HPDE6-E6E7 (cell line): ENCODE data around the gene FOXP1.

ENCODE experiments used
- DNase-seq: peaks from one replicate; pipeline ENCODE4 v3.0.0; 2011; ENCODE audit warnings: missing footprints; ENCODE audit errors: extremely low spot score

Gene FOXP1

DNA sequence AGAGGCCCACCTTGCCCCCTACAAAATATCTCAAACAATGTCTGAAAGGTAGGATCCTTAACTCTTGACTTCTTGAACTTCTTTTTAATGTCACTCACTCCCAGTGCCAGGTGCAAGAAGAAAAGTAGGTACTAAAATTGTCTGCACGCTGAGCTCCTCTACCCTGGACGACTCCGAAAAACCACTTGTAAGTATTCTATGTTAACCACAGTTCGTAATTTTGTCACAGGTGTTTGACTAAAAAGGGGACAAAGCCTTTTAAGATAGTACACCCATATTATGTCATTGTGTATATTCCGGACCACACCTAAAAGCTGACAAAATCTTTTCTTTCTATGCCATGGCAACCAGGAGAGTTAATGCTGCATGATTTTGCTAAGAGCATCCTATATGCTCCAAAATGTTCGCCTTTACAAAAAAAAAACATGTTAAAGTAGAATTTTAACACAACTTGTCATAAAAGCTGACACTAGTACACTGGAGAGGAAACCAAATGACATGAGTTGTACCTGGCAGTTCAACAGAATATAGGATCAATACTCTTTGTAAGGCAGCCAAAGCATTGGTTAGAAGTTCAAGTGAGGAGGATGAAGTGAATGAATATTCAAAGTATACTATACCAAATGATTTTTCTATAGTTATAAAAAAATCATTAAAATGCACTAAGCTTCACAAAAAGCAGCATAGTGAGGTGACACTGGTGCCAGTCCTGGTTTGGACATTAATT, 210.5 kb downstream of the FOXP1 start:
- DNase-seq = no peak

DNA sequence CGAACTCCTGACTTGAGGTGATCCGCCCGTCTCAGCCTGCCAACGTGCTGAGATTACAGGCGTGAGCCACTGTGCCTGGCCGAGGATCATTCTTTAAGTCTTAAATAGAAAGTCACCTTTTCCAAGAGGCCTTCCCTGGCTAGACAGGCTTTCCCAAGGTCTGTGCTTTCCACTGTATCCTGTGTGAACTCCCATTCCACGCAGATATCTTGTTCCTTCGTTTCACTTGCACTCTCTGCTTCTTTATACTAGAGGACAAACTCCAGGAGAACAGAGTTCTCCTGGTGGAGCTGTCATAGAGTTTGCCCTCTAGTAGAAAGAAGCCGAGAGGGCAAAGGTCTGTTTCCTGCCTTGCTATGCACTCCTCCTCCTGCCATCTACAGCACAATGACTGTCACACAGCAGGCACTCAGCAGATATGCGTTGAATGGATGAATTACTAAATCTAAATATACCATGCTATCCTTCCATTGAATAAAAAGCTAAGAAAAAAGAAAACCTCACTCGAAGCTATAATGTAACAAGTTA, 211.2 kb downstream of the FOXP1 start:
- DNase-seq = no peak

DNA sequence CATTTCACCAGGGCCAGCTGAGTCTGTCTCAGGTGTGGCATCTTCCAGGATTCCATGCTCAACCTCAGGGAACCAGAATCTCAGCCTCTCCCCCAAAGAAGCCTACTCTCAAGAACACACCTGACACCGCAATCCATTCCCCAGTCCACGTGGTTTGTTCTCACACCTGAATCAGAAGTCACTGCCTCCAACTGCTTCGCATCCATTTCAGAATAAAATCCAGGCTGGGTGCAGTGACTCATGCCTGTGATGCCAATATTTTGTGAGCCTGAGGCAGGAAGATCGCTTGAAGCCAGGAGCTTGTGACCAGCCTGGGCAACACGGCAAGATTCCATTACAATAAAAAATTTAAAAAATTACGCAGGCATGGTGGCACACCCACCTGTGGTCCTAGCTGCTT, 212.2 kb downstream of the FOXP1 start:
- DNase-seq = no peak

DNA sequence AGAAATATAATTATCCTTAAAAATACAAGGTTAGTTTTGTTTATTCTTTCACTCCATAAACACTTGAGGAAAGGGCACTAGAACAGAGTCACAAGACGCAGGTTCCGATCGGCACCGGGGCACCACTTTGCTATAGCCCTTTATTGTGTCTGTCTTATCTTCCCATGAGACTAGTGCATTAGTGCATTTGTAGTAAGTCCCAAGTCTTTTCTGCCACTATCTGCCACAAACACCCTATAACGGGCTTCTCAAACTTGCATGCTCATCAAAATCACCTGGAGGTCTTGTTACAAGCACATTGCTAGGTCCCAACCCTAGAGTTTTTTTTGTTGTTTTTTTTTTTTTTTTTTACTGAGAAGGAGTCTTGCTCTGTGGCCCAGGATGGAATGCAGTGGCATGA, 213.1 kb downstream of the FOXP1 start:
- no peak for DNase-seq

DNA sequence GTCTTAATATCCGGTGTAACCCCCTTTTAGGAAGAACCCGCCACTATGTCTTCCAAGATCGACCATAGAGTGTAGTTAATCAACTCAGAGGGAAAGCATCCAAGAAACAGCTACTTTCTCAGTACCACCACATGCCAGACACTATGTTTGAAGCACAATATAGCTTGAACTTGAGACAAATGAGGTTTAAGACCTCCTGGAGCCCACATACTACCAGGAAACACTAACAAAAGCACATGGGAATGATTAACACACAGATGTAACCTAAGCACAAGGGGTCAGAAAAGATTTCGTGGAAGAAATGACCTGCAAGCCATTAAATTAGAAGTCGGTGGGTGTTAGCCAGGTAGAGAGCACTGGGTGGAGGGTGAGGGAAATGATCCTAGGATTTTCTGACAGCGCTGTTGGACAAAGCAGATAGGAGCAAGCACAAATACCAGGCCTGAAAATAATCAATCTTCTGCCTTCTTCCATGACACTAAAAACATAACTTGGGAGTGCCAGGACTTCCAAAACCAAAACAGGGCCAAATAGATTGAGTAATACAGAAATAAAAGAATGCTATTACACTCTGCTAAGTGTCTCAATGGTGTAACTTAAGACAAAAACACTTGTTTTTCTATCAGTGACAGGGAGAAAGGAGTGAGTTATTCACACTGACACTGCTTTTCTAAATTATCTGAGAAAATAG, 213.7 kb downstream of the FOXP1 start:
- no peak for DNase-seq

DNA sequence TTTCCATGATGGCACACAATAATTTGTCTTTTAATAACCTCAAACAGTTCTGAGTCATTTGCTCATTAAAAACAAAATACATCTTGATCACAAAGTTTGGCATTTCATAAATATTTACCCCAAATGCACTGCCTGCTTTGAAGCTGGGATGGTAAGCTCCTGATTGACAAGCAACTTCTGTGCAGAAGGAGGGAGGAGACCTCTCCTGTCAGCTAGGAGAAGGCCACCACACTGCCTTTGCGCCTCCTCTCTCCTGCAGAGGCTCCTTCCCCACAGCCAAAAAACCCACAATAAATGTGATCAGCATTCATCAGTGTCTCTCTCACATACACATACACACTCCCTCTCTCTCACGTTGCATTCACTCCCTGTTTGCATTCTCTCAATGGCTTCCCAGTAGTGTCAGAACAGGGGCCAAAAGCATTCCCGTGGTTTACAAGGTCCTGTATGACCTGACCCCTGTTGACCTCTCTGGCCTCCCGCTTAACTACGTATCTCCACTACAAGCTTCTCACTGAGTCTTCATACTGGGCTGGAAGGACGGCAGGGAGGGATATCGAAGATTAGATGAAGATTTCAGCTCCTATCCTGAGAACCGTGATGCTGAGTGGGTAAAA, 216.4 kb downstream of the FOXP1 start:
- DNase-seq = no peak

DNA sequence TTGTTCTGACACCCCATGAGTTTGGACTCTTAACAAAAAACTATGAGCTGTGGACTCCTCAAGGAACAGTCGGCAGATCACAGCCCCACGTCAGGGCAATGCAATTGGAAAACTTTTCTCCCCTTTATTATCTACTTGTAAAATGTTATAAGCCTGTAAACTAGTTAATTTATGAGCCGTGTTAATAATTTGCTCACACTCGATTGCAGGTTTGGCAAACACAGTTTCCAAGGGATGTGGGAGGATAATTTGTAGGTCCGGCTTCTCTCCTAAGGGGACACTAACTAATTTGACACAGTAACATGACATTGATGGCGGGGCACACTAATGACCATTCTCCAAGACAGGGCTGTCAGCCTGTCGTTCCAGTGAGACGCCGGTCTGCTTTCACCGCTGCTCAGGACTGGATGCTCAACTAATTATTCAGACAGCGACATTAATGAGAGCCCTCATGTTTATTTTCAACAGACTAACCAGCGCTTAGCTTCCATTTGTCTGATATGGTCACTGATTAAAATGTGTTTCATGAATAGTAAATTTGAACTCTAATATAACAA, 222.1 kb downstream of the FOXP1 start:
- no peak for DNase-seq

DNA sequence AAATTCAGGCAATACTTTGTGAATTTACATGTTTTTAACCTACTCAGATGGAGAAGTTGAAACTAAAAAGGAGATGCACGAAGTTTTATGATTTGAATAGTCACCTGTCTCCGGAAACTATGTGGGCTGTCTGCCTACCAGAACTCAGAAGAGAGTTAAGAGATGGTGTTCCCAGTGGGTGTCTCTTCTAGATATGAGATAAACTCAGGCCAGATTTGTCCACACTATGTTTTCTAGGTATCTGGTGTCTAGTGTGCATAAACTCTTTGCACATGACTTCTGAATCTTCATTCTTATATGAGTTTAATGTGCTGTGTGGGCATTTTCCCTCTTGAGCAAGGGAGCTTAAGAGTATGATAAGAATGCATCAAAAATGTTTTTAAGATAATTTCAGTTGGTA, 222.8 kb downstream of the FOXP1 start:
- no peak for DNase-seq

DNA sequence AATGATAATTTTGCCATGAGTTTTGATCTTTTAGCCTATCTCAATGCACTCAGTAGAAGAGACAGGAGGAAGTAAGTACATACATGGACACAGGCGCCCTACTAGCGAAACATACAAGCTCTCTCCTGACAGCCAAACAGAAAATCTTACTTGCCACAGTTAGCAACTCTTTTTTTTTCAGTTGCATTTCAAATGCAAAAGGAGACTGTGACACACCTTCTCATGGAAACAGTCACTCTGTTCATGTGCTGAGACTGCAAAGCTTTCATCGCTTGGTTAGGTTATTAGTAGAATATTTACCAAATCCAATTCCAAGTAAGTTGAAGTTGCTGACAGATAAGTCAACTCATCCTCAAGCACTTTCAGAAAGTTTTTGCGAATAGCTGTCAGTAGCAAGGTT, 223.3 kb downstream of the FOXP1 start:
- no peak for DNase-seq

DNA sequence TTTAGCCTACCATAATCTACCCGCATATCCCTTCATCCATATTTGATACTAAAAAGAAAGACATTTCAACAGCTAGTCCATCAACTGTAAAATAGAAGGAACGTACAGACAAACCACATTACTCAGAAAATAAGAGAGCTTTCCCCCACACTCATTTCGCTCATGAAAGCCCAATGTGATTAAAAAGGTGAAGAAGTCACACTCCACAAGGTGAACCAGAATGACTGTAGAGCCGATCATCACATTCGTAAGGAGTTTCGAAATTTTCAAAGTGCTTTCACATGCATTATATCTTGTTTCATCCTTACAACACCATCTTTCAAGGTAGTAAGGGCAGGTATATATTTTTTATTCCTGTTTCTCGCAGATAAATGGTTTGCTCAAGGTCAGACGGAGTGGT, 225.3 kb downstream of the FOXP1 start:
- no peak for DNase-seq

DNA sequence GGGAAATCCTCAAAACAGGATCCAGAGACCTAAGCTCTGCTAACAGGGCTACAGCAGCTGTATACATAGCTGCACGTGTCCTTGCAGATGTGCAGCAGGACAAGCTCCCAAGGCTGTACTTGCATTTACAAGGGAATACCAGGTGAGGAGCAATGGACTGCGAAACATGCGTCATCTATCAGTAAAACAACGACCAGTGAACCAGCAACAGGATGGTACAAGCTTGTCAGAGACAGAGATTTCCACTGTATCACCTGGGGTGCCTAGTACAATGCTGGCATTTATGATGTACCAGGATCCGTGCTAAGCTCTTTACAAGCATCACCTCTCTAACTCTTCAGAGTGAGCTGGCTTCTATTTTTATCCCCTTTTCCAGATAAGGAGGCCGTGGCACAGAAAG, 227.3 kb downstream of the FOXP1 start:
- no peak for DNase-seq

DNA sequence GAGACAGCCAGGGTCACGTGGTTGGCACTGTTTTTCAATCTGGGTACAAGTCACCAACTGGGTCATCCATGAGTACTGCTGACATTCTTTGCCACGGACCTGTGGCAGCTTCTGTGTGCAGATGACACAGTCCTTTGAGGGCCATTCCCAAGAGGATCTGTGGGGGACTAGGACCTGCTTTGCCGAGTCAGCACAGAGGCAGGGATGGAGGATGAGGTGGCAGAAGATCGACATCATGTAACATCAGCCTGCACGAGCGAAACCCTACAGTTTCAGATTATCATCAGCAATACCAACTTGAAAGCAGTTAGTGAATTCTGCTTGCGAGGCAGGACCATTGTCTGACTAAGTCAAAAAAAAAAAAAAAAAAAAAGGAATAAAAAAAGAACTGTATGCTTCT, 227.7 kb downstream of the FOXP1 start:
- DNase-seq = no peak

DNA sequence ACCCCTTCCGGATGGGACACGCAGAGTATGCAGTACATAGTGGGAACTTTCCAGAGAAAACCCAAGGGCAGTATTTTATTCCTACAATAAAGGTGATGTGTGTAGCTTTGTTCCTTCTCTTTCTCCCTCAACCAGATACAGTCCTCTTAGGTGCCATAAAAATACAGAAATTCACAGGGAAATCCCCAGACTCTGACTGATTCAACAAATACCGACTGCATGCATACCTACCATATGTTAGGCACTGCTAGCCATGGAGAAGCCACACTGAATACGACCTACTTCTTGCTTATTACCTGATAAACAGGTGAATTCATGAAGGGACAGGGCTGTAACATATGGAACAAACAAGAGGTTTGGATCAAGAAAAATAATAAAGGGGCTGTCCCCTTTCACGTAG, 228.5 kb downstream of the FOXP1 start:
- no peak for DNase-seq

DNA sequence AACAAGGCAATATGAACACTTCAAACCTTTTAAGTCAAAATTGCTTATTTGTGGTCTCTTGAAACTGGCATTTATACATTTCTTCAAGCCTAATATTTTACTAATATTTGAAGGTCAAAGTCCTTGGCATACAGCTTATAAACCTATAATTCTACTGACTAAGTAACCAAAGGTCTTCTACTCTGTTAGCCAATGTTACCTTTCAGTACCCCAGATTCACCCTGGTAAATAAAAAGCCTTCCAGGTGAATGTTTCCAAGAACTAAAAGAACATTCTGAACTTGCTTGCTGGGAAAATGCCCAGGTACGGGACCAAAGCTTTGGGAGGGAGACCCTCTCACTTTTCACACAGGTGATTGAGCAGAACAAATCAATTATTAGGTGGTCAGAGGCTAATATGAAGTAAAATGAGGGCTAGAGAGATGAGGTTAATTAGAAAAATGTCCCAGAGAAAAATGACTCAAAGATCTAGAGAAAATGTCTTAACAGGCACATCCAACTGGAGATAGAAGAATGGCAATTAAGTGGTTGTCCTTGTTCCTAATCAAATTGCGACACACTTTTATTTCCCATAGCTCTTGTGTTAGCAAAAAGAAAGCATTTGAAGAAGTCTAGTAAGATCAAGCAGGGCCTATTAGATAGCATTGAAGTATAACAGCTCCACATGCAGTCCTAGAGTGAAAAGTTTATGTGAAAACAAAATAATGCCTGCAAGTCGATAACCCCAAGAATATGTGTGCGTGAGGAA, 232.0 kb downstream of the FOXP1 start:
- DNase-seq = no peak

DNA sequence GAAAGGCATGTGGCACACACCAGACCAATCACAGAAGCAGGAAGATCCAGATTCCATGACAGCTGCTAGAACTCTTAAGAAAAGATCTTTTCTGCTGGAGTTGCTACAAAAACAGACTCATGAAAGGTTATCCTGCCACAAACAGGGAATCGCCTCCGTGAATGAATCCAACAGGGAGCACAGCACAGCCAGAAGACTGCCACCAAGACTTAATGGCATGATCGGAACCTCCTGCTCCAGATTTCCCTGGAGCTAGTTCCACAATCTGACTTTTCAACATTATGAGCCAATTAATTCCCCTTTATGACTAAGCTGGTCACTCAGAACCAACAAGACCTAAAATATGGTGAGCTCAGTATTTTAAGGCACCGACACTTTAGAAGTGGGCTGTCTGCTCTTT, 232.5 kb downstream of the FOXP1 start:
- no peak for DNase-seq

DNA sequence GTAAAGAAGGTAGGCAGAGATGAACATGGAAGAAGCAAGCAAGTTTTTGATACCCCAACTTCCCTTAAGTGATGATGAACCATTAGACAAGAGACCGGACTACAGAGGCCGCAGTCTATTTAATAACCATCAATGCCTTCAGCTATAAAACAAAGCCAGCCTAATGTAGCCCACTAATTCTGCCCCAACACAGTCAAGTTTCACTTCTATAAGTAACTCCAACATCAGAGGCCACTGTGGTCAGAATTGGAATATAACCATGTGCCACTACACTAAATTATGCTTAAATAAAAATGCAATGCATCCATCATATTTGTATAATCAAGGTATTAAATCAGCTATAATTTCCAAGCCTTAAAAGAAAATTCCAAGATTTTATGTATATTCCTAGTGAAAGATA, 234.7 kb downstream of the FOXP1 start:
- DNase-seq = no peak

DNA sequence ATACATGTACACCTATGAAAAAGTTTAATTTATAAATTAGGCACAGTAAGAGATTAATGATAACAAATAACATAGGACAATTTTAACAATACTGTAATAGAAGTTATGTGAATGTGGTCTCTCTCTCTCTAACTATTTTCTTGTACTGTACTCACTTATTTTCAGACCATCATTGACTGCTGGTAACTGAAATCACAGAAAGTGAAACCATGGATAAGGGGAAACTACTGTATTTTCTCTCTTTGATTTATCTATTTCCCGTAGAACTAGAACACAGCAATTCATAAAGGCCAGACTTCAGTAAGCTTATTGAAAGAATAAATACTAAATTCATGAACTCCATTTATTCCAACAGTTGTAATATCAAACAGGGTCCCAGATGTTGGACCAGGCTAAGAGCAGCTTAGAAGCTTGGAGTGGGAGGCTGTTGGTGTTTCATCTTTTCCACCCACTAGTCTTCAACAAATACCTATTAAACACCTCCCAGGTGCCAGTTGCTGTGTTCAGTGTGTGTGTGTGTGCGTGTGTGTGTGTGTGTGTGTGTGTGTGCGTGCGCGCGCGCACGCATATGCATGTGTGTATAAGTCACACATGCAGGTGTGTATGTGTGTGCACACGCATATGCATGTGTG, 235.4 kb downstream of the FOXP1 start:
- DNase-seq = no peak

DNA sequence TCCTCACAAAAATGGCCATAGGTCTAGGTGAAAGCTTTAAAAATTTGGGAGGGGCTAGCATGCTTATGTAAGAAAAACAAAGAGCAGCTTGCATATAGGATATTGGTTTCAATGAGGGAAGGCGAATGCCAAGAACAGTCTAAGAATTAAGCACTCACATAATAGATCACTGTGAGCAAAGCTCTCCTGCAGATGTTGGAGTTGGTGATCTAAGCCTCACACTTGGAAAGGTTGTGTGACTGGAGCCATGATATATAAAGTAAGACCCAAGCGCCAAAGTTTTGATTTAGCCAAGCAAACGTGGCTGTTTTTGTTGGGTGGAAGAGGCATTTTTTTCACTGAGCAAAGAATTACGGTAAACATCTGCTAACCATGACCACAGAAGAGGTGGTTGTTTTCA, 237.5 kb downstream of the FOXP1 start:
- no peak for DNase-seq

DNA sequence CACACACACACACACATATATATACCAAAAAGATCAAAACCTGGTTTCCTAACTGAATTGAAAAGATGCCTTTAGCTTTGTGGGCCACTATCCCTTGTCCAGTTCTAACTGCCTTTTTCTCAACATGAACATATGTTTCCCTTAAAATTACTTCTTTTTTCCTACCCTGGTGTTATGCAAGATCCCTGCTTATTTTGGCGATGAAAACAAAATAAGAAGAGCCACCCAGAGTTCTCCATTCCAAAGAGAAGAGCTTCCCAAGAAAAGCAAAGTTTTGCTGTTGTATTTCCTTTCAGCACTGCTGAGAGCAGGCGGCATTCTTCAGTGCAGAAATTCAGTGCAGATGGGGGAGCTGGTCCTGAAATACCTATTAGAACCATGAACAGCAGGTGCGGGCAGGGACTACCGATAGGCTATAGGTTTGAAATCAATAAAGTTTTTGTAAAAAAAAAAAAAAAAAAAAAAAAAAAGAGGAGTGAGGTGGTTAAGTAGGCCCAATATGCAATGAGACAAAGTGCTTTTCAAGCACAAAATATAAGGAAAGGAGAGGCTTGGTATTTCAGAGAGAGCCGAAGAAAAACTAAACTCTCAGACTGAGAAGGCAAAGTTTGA, 238.0 kb downstream of the FOXP1 start:
- no peak for DNase-seq

DNA sequence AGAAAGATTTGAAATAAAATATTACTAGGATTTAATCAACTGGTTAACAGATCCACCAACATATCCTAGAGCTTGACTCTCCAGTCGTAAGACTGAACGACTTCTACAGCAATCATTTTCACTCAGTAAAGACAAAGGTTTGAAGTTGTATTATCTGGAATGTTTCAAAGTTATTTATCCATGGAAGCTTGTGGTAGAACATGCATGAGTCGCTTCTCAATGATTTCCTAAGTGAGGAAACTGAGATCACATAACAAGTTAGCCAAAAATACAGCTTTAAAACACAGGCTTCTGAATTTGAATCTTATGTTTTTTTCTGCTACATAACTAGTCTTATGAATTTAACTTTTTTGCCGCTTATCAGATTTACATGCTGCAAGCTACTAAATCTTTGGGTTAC, 241.8 kb downstream of the FOXP1 start:
- no peak for DNase-seq

DNA sequence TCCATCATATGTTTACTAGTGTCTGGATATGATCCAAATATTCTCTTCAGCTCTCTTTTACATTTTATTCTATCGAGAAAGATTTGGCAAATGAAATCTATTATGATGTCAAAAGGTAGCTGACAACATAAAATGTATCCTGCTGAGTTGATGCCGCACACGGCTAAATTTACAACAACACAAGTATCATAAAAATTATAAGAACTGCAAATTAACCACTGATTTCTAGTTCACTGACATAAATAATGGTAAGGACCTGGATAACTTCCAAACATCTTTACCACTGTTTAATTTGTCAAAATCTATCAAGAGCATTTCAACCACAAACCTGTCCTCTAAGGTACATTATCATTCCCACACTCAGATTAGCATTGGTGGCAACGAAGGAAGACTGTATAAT, 244.5 kb downstream of the FOXP1 start:
- DNase-seq = no peak
